ENCODE results near the gene RIMBP2.
A peak's percentile ranks its signal among the peaks of the same experiment; 100 is the strongest.
"Not testable (repeated sequence)": the region's sequence is repeated elsewhere in the genome, so short reads cannot be mapped to it uniquely, and the experiment has no call there.

The RIMBP2 gene, protein sequence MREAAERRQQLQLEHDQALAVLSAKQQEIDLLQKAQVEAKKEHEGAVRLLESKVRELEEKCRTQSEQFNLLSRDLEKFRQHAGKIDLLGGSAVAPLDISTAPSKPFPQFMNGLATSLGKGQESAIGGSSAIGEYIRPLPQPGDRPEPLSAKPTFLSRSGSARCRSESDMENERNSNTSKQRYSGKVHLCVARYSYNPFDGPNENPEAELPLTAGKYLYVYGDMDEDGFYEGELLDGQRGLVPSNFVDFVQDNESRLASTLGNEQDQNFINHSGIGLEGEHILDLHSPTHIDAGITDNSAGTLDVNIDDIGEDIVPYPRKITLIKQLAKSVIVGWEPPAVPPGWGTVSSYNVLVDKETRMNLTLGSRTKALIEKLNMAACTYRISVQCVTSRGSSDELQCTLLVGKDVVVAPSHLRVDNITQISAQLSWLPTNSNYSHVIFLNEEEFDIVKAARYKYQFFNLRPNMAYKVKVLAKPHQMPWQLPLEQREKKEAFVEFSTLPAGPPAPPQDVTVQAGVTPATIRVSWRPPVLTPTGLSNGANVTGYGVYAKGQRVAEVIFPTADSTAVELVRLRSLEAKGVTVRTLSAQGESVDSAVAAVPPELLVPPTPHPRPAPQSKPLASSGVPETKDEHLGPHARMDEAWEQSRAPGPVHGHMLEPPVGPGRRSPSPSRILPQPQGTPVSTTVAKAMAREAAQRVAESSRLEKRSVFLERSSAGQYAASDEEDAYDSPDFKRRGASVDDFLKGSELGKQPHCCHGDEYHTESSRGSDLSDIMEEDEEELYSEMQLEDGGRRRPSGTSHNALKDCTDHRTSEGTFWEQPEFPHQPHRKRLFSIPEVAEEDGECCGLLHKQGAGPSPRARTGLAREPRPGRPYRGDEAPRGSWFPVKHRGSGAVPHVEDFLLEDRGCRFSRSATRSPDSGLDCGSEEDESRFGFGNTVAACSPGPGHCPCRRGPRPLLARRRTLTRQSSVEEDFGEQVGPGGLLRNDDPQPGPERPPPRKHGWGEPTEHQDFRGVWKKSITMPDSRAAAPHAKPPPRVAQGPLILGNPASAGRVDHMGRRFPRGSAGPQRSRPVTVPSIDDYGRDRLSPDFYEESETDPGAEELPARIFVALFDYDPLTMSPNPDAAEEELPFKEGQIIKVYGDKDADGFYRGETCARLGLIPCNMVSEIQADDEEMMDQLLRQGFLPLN (N-terminal part only)

DNA sequence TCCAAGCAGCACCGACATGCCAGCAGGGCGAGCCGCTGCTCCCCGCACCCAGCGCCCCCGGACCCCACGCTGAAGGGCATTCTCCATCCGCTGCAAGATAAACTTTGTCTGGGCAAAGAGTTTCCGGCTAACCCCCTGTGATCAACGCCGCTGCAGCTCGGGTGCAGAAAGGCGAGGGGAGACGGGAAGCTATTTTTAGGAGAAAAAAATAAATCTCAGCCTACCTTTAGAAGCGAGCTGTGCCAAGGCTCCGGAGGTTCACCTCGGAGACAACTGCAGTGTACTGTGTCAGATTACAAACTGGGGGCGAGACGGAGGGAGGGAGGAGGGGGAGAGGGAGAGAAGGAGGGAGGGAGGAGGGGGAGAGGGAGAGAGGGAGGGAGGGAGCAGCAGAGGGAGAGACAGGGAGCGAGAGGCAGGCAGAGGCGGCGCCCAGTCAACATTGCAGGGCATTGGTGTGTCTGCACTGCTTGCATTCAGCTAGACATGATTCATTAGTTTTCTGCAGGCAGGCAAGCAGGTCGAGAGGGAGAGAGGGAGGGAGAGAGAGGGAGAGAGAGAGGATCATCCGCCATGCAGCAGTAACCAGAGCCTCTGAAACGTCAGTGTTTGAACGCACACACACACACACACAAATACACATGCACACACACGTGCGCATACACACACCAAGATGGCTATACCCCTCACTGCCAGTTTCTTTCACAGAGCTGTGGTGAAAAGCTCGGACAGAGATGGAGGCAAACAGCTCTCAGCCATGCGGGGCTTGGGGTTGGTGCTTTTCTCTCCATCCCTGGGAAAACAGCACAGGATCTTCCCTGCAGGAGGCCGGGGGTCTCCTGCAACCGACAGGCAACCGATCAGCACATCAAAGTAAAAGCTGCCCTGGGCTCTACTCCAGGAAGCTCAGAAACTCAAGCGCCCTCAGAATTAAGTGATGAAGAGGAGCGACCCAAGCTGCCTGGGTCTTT is at the start of gene RIMBP2:
Gene RIMBP2, minus strand, starts transcription at position 302 of the 971 bp plus-strand sequence. CDS start 237,286 bp downstream, outside the sequence.
- DNase-seq (ENCODE audit: low read depth): no peak

DNA sequence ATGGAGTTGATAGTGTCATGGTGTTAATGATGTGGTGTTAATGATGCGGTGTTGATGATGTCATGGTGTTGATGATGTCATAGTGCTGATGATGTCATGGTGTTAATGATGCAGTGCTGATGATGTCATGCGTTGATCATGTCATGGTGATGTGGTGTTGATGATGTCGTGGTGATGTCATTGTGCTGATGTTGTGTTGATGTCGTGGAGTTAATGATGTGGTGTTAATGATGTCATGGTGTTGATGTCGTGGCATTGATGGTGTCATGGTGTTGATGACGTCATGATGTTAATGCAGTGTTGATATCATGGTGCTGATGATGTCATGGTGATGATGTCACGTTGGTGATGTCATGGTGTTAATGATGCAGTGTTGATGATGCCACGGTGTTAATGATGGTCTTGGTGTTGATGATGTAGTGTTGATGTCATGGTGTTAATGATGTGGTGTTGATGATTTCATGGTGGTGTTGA is 49.1 kb upstream of the RIMBP2 start:
- no peak for DNase-seq (ENCODE audit: low read depth)

DNA sequence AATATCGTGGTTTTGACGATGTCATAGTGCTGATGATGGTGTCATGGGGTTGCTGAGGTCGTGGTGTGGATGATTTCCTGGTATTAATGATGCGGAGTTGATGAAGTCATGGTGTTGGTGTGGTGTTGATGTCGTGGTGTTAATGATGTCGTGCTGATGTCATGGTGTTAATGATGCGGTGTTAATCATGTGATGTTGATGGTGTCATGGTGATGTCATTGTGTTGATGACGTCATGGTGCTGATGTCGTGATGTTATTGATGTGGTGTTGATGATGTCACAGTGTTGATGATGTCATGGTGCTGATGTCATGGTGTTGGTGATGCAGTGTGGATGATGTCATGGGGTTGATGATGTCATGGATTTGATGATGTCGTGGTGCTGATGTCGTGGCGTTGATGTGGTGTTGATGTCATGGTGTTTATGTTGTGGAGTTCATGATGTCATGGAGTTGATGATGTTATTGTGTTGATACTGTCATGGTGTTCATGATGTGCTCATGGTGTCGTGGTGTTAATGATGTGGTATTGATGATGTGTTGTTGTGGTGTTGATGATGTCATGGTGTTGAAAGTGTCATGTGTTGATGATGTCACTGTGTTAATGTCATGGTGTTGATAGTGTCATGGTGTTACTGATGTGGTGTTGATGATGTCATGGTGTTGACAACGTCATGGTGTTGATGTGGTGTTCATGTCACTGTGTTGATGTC is 48.5 kb upstream of the RIMBP2 start:
- DNase-seq (ENCODE audit: low read depth): no peak

DNA sequence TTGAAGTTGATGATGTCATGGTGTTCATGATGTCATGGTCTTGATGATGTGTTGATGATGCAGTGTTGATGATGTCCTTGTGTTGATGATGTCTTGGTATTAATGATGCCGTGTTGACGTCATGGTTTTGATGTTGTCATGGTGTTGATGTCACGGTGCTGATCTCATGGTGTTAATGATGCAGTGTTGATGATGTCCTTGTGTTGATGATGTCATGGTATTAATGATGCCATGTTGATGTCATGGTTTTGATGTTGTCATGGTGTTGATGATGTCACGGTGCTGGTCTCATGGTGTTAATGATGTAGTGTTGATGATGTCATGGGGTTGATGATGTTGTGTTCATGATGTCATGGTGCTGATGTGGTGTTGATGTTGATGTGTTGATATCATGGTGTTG is 48.0 kb upstream of the RIMBP2 start:
- DNase-seq (ENCODE audit: low read depth): no peak

DNA sequence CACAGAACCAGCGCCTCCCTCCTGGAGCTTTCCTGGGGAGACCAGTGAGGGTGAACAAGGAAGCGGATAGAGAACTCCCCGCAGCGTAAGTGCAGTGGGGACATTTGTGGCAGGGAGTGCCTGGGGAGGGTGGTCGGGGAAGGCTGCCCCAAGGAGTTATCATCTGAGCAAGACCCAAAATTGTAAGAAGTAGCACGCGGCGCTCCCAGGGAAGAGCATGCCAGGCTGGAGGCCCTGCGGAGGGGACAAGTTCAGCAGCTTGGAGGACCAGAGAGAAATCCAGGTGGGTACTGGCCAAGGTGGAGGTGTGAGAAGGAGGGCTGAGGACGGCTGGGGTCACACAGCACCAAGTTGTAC is 46.2 kb upstream of the RIMBP2 start:
- no peak for DNase-seq (ENCODE audit: low read depth)

DNA sequence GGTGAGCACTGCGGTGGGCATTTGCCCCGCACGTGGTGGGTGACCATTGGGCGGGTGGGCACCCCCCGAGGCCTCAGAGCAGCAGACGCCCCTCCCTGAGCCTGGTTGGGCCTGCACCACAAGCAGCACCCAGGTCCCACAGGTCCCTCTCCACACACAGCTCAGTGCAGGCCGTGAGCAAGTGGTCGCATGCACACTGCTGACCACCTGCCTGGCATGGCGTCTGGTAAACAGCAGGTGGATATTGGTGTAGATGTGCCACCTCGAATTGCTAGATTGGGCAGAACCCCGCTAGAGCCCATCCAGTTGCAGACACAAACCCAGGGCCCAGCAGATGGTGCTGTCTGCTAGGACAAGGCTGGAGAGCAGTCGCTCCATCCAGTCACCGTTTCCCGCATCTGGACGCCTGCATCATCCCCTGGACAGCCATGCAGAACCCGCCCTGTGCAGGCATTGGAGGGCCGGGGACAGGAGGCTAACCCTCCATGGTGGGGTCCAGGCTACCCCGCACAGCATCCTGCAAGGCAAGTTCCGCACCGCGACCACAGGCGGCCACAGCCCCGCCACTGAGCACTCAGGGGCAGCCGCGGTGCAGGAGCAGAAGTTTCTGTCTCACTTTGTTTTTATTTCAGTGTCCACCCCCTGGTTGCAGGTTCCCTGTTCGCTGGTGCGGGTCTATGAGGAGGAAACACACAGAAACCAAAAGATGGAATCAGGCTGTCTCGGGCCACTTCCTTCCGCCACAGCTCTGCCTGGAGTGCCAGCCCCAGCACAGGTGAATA is 45.6 kb upstream of the RIMBP2 start:
- DNase-seq (ENCODE audit: low read depth): peak; percentile 14

DNA sequence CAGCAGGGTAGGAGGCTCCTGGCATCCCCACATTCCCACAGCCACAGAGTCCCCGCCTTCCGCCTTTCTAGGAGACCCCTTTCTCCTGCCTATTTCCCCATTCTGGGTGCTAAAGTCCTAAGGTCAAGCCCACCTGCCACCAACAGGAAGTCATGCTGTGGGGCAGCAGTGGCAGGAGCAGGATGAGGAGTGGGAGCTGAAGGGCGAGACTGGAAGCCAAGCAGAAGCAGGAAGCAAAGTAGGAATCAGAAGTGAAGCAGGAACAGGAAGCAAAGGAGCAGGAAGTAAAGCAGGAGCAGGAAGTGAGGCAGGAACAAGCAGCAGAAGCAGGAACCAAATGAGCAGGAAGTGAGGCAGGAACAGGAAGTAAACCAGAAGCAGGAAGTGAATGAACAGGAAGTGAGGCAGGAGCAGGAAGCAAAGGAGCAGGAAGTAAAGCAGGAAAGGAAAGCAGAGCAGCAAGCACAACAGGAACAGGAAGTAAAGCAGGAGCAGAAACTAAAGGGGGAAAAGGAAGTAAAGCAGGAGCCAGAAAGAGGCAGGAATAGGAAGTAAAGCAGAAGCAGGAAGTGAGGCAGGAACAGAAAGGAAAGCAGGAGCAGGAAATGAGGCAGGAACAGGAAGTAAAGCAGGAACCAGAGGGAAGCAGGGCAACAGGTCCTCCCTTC is 38.3 kb upstream of the RIMBP2 start:
- DNase-seq (ENCODE audit: low read depth): no peak

DNA sequence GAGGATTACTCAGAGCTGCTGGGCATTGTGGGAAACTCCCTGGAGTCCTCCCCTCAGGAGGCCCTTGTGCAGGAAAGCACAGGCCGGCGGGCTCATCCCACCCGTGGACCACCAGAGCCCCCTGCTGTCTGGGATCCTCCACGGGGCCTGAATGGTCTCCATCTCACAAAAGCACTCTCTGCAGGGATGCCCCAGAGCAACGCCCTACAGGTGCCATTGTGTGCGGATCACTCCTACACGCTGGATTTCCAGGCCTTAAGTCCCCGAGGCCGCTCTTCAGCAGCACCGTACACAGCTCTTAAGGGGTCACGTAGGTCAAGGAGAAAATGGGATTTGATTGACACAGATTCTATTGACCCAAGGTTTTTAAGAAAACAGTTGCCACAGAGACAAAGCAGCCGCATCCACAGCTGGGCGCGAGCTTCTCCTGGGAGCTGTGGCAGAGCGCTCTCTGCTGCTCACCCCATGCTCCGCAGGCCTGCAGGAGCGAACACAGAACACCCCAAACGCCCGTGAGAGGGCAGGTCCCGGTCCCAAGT is 36.7 kb upstream of the RIMBP2 start:
- no peak for DNase-seq (ENCODE audit: low read depth)

DNA sequence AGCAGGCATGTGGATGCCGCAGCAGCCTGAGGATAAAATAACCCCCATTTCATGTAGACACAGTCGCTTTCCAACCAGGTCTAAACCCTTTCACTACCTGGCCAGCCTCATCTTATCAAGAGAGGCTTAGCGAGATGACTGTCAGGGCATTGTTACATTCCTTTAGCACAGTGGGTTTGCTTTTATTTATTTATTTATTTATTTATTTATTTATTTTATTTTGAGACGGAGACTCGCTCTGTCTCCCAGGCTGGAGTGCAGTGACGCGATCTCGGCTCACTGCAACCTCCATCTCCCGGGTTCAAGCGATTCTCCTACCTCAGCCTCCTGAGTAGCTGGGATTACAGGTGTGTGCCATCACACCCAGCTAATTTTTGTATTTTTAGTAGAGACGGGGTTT is 35.9 kb upstream of the RIMBP2 start:
- DNase-seq (ENCODE audit: low read depth): not testable (repeated sequence)

DNA sequence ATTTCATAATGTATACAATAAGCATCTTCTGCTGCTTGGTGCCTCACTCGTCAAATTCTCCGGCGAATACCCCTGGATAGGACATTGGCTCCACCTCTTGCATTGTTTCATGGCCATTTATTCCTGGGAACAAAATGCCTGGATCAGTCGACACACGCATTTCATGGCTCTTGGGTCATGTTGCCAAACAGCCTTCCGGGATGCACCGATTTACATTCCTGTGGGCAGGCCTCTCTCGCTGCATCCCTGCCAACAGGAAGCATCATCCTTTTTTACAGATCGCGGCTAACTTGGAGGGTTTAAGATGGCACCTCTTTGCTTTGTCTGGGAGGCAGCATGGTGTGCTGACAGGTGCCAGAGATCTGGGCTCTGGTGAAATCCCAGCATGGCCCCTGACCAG is 32.7 kb upstream of the RIMBP2 start:
- no peak for DNase-seq (ENCODE audit: low read depth)

DNA sequence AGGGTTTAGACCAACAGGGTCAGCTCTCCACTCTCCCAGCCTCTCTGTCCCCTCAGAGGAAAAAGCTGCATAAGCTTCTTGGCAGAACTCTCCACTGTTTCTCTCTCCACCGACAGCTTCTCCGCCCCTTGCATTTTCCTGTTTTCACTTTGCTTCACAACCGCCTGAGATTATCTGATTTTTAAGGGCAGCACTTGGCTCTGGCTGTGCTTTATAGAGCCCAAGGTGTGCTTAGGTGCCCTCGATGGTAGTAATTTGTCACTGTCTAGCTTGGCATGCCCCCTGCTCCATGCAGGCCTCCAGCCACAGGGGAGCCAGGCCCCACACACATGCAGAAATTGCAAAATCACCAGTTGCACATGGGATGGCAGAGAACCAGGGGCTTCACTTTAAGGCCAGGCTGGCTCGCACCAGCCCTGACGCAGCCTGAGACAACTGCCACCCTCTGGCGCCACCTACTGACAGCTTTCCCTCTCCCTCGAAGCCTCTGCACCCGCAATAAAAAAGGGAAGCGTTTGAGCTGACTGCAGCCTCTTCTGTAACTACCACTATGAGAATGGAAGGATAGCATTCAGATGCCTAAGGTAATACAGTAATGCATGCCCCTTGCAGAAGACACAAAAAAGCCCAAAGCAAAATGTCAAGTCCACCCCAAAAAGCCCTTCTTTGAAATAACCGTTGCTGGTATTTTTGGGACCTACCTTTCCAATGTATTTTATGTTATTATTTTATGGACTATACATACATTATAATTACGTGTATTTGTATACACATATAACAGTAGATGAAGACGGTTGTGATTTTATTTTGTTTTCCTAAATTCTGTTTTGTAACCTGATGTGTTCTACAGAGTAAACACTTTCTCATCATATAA is 32.0 kb upstream of the RIMBP2 start:
- DNase-seq (ENCODE audit: low read depth): peak; percentile 45

DNA sequence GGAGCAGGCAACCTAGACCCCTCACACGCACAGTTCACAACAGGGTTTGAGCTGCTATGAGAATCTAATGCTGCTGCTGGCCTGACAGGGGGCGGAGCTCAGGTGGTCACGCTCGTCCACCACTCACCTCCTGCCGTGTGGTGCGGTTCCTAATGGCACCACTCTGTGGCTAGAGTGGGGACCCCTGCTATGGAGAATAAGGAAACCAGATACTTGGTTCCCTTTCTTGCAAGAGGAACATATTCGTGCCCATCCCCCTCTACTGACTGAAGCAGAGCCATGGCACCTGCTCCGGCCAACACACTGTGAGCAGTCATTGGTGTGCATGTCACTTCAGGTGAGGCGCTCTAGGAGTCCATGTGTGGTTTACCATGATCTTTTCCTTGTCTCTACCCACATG is 30.4 kb upstream of the RIMBP2 start:
- DNase-seq (ENCODE audit: low read depth): no peak

DNA sequence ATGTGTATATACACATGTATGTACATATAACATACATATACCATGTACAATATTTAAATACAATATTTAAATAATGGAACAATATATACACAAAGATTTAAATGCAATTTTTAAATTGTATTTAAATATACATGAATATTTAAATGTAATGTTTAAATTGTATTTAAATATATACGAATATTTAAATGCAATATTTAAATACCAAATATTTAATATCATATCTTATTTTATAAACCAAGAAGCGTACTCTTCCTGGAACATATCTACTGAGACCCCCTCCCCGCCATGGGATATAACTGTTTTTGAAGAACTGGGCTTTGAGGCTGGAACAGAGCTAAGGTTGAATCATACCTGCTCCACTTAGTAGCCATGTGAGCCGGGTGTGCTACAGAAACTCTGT is 29.8 kb upstream of the RIMBP2 start:
- DNase-seq (ENCODE audit: low read depth): no peak

DNA sequence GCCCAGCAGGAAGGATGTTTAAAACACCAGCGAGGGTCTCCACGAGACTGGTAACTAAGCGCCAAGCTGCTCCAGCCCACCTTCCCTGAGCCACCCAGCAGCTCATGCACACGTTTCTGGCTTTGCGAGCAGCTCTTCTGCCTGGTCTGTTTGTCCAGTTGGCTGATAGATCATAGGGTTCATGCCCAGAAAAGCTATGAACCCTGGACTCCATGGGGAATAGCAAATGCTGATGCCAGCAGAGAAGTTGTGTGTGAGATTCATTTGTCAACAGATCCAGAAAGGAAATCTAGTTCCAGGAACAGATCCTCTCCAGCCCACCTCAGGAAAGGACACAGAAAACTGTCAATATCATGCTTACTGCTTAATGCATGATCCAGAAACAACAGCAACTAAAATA is 28.2 kb upstream of the RIMBP2 start:
- no peak for DNase-seq (ENCODE audit: low read depth)

DNA sequence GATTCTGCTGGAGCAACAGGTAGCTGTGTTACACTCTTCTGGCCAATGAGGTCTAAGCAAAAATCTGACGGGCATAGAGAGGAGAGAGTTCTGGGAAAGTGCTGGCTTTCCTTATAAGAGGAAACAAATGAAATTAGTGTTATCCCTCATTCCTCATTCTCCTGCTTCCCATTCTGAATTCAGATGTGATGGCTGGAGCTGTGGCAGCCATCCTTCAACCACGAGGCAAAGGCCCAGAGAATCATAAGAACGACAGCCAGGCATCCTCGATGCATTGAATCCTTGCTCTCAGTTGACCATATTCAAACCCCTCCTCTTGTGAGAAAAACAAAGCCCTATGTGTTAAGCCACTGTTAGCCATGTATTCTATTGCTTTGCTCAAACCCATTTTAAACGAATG is 27.5 kb upstream of the RIMBP2 start:
- DNase-seq (ENCODE audit: low read depth): no peak

DNA sequence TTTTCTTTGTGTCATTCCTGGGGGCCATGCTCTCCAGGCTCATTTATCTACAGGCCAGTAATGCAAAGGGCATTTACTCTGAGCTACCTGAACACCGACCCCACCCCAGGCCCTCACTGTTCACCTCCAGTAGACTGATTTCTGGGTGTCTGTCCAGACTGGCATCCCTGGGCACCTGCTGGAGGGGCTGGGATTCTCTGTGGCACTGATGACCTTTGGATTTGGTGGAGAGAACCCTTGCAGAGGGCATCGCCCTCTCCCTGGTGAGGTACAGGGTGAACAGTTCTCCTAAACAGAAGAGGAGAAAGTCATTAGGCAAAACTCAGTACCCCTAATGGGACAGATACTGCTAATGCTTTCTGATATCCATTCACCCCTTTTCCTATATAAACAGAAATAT is 27.1 kb upstream of the RIMBP2 start:
- DNase-seq (ENCODE audit: low read depth): no peak

DNA sequence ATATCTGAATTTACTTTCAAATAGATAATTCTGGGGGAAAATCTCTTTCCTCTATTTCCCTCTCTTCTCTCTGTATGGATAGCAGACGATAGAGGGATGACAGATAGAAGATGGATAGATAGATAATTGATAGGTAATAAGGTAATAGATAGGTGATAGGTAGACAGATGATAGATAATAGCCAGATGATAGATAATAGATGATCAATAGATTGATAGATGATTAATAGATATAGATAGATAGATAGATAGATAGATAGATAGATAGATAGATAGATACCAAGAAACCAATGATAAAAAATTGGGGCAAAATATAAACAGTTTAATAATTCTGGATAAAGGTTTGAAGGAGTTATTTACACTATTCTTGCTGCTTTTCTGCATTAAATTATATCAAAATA is 26.6 kb upstream of the RIMBP2 start:
- DNase-seq (ENCODE audit: low read depth): no peak

DNA sequence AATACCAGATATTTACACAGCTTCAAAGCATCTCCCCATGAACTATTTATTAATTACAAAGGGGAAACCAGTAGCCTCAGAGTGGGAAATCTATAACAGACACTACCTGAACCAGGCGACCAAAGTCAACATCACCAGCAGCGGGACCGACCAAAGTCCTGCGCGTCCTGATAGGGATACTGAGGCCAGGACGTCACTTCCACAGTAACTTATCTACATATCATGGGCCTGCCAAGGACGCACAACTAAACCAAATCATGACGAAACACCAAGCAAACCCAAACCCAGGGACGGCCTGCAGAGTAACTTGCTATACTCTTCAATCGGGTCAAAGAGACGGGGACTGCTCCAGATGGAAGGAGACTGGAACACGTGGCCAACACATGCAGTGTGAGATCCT is 26.0 kb upstream of the RIMBP2 start:
- DNase-seq (ENCODE audit: low read depth): no peak
